Right ventricle myocardium superior (tissue), 1 donor: ENCODE data around the gene ZNF595. TPM values are rescaled to one million over a fixed set of nuclear protein-coding genes. Genes with fewer than 3 reads are reported as not detected.
"Not testable (repeated sequence)": the region's sequence is repeated elsewhere in the genome, so short reads cannot be mapped to it uniquely, and the experiment has no call there.

Experiments used
- ATAC-seq: fragments of 200-7000 bp; cut with Tn5 transposase; one replicate; pipeline ENCODE4 v1.9.1; 2020; ENCODE audit warnings: mild to moderate bottlenecking; ENCODE audit not compliant: poor library complexity
- DNase-seq: peaks from one replicate; pipeline ENCODE4 v3.0.0-alpha.2; 2020
- intact Hi-C: fragments of 100-400 bp; cut with DNase I; formaldehyde crosslinking; loops from one replicate; pipeline ENCODE4 v1.11.2; 2022
- long read RNA-seq: library from polyadenylated mRNA; unstranded; transcript quantifications from one replicate; pipeline ENCODE4 v2.0.0, GENCODE V29; 2021
- total RNA-seq: library from RNA; stranded (reverse); fragmentation: NEBNext Ultra II Directional; extraction: Animal tissue kit (Norgen Biotek cat#: 25700); gene quantifications from one replicate; pipeline ENCODE4 v1.2.1, GENCODE V29; 2021
- donor health status: DM: no; HTN: yes; CAD: no; lungs with severe emphysema.

The ZNF595 gene
- total RNA-seq, result 6.8 TPM
- long read RNA-seq, transcript ZNF595-205 (4 exons, 2,911 nt), result major isoform, 9 of 10 reads
- long read RNA-seq, partial matches to known transcripts, result 0 of 10 reads
- long read RNA-seq, other reads (novel, unspliced or antisense), result 0 of 10 reads

DNA sequence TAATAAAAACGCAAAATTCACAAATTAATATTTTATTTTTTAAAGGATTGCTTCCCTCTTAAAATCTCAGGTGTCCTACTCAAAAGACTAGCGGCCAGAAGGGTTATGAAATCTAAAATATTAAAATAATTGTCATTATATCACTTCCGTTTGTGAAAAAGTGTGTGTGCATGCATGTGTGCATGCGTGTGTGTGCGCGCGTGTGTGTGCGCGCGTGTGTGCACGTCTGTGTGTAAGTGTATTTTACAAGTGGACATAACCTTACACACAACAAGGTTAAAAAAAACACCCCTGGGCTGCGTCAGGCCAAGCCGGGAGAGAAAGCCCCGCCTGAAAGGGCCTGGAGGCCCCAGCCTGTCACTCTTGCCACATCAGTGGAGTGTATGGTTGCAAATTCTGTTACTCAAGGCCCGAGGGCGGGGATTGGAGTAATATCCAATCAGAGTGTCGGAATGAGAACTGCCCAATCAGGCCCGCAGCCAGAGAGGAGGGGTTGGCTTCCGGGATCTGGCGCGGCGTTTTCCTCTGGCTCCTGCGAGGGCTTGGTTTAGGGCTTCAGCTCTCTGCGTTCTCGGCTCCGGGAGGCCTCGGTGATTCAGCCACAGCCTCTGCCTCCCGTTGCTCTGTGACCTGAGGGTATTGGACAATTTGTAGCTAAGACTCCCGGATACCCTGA, at the start of gene ZNF595:
Gene ZNF595, plus strand, starts transcription at position 518 of the 676 bp plus-strand sequence. CDS start 168 bp downstream, outside the sequence.
- ATAC-seq (peak; percentile 96), DNase-seq (peak; percentile 54)
- intact Hi-C loops, result not testable (repeated sequence)

DNA sequence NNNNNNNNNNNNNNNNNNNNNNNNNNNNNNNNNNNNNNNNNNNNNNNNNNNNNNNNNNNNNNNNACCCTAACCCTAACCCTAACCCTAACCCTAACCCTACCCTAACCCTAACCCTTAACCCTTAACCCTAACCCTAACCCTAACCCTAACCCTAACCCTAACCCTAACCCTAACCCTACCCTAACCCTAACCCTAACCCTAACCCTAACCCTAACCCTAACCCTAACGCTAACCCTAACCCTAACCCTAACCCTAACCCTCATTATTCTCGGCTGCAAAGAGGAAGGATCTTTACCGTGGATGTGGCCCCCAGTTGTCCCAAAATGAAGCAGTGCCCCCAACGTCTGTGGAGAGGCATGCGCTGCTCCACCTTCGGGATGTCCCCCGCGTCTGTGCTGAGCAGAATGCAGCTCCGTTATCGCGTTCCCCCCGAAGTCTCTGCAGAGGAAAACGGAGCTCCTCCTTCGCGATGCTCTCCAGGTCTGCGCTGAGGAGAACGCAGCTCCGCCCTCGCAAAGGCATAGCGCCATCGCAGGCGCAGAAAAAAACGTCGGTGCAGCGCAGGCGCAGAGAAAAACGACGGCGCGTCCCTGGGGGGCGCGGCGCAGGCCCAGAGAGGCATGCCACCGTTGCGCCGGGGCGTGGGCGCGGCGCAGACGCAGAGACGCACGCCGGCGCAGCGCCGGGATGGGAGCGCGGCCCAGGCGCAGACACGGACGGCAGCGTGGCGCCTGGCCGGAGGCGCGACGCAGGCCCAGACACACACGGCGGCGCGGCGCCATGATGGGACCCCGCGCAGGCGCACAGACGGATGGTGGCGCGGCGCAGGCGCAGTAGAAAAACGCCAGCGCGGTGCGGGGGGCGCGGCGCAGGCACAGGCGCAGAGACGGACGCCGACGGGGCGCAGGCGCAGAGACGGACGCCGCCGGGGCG, 42.9 kb upstream of the ZNF595 start:
- peak; percentile 39 for ATAC-seq
- intact Hi-C loops, DNase-seq: not testable (repeated sequence)

DNA sequence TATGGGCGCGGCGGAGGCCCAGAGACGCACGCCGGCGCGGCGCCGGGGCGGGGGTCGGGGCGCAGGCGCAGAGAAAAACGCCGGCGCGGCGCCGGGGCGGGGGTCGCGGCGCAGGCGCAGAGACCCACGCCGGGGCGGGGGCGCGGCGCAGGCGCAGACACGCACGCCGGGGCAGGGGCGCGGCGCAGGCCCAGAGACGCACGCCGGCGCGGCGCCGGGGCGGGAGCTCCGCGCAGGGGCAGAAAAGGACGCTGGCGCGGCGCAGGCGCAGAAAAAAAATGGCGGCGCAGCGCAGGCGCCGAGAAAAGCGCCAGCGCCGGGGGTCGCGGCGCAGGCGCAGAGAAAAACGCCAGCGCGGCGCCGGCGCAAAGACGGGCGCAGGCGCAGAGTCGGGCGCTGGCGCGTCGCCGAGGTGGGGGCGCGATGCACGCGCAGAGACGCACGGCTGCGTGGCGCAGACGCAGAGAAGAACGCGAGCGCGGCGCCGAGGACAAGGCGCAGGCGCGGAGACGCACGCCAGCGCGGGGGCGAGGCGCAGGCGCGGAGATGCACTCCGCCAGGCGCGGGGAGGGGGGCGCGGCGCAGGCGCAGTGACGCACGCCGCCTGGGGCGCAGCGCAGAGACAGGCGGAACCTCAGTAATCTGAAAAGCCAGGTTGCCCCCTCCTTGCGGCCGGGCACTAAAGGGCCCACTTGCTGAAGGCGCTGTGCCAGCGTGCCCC, 41.9 kb upstream of the ZNF595 start:
- intact Hi-C loops, DNase-seq: not testable (repeated sequence)
- peak; percentile 22 for ATAC-seq

DNA sequence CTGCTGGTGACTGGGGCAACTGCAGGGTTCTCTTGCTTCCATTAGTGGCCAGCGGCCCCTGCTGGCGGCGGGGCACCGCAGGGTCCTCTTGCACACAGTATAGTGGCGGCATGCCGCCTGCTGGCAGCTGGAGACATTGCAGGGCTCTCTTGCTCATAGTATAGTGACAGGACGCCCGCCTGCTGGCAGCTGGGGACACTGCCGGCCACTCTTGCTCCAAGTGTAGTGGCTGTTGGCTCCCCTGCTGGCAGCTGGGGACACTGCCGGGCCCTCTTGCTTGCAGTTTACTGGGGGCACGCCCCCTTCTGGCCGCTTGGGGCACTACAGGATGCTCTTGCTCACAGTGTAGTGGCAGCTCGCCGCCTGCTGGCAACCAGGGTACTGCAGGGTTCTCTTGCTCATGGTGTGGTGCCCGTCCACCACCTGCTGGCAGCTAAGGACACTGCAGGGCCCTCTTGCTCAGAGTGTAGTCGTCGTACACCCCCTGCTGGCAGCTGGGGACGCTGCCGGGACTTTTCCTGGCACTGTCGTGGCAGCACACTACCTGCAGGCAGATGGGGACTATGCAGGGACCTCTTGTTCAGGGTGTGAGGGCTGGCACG, 41.2 kb upstream of the ZNF595 start:
- peak; percentile 20 for ATAC-seq
- DNase-seq, intact Hi-C loops: not testable (repeated sequence)

DNA sequence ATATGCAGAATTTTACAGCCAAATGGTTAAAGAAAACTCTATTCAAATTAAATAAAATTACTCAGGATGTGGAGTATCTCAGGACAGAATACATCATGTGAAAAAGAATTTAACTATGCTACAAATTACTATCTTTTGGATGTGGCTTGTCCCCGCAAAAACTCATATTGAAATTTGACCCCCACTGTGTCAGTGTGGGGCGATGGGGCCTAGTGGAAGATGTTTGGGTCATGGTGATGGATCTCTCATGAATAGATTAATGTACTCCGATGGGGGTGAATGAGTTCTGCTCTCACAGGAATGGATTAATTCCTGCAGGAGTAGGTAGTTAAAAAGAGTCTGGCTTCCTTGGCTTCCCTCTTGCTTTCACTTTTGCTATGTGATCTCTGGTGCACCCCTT, 35.0 kb upstream of the ZNF595 start:
- ATAC-seq, DNase-seq, intact Hi-C loops: not testable (repeated sequence)

DNA sequence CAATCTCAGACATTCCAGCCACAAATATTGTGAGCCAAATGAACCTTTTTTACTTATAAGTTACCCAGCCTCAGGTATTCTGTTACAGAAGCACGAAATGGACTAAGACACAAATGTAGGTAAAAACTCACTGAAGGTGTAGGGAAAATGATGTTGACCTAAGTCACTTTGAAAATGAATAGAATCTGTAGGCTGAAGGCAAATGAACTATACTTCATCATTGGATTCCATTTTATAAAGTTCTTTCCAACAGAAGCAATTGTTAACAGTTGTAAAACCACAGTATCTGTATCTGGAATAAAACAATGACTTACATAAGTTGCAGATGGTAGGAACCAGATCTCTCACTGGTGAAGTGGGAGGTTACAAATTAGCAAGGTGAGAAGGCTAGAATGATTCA, 34.5 kb upstream of the ZNF595 start:
- ATAC-seq, DNase-seq, intact Hi-C loops: not testable (repeated sequence)

DNA sequence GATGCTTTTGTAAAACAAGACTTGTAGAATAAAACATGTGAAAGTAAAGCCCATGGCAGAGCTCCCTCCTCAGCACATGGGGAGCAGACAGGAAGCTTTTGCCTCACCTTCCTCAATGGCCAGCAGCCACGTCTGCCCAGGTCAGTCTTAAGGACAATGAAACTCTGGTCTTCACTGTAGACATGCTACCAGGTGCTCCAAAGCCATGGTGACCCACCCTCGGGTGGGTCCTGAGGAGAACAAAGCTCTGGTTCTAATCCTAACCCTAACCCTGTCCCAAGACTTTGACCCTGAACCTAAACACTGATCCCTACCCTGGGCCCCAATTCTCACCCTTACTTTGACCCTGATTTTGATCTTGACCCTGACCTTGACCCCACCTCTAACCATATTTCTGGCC, 30.2 kb upstream of the ZNF595 start:
- DNase-seq, intact Hi-C loops, ATAC-seq: not testable (repeated sequence)

DNA sequence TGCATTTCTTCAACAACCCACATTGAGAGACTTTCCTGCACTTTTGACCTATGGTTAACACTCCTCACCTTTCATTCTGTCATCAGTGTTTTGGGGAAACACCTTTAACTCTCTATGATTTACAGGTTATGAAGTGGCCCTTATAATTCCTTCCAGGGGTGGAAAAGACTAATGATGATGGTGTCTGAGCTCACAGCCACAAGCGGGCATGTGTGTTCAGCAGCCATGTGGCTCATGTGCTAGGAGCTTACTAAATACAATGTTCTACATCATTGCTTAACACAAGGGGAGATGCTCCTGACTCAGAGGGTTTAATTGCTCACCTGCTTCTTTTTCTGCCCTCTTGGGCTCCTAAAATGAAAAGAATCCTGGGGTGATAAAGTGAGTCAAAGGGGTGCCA, 28.8 kb upstream of the ZNF595 start:
- intact Hi-C loops, DNase-seq, ATAC-seq: not testable (repeated sequence)

DNA sequence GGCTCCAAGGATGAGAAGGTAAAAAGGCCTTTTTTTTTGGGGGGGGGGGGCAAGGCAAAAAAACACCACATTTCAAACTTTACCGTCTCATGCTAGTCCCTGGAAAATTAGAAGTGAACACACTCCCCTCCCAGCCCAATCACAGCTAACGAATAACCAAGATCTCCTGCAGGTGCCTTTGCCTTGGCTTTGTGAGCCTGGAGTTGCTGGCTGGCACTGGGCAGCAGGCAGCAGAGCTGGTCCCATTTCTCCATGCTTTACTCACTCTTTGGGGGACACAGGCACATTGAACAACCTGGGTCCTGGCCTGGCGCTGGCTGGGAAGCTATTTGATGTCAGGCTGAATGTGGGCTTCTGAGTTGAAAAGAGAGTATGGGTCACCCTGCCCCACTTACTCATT, 25.6 kb upstream of the ZNF595 start:
- not testable (repeated sequence) for DNase-seq

DNA sequence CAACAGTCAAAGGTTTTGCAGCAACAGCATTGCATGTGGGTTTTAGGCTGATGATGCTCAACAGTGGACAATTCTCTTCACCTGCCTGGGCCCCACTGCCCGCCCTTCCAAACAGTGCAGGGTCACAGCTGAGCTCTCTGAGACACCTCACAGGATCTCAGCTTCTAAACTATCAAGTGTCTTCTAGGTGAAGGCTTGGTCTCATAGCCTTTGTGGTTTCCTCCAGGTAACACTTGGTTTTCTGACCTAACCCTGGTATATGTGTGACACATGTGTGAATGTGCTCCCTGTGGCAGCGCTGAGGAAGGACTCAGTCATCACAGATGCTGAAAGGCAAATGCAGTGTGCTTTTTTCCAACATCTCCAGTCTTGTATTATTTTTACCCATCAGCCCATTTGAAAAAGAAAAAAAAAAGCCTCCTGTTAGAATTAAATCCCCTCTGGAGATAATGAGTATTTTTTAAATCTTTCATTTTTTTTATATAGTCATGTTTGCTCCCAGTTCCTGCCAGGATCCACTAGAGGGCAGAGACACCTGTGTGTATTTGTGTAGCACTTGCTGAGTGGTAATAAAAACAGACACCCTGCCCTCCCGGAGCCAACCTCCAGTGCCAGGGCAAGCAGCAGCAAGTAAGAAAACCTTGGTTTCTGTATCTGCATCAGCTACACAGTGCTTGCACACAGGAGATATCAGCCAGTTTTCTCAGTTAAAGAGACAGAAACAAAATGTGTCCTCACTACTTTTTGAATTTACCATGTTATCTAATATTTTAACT, 24.2 kb upstream of the ZNF595 start:
- intact Hi-C loops, ATAC-seq: not testable (repeated sequence)
- peak; percentile 46 for DNase-seq

More for the DNA sequence above, 25.6 kb upstream of the ZNF595 start:
- ATAC-seq, intact Hi-C loops: not testable (repeated sequence)

DNA sequence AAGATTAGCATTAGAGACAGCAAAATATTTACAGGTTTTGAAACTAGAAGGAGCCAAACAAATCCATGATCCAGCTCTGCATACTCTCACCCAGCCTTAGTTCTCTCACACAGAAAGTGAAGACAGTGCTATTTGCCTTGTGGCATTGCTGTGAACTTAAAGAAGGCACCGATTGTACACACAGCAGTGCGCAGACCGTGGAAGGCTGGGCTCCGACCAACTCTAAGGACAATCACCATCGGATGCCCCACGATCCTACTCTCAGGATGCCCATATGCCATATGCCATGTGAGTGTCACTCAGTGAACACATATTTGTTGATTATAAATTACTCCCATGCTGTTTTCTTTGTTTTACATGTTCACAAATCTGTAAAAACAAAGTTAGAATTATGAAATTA, 19.8 kb upstream of the ZNF595 start:
- intact Hi-C loops, DNase-seq, ATAC-seq: not testable (repeated sequence)

DNA sequence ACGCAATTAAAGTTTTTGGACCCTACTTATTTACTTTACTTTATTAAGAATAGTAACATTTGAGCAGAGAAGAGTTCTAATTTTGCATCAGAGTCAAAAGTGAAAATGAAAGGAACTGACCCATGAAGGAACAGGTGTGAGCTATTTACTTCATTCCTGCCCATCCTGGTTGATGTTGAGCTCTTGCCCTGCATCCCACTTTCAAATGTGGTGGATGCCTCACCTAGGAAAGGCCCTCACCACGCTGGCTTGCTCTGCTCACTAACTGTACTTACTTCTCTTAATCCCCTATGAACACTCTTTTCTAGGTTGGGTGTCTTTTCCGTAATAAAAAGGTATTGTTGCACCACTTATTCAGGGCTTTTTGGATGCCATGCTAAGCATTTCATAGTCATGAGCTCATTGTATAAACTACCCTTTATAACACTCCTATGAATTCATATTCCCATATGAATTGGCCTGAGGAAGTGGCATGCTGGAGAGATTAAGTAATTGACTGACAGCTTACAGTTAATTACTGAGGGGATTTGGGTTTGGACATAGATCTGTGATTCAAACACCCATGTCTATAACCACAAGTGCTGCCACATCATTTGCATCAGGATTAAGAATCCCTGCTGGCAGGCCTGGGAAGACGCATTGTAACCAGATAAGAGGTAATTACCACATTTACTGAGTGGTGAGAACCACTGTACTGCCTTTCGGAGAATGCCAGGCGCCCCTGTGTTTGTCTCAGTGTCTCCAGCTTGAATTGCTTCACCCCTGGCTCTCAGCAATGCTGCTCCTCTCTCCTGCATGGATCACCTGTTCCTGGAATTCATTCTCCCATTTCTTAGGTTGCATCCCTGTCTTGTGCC, 16.3 kb upstream of the ZNF595 start:
- ATAC-seq, DNase-seq, intact Hi-C loops: not testable (repeated sequence)

DNA sequence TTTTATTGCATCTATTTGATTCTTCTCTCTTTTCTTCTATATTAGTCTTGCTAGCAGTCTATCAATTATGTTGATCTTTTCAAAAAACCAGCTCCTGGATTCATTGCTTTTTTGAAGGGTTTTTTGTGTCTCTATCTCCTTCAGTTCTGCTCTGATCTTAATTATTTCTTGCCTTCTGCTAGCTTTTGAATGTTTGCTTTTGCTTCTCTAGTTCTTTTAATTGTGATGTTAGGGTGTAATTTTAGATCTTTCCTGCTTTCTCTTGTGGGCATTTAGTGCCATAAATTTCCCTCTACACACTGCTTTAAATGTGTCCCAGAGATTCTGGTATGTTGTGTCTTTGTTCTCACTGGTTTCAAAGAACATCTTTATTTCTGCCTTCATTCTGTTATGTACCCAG, 14.9 kb upstream of the ZNF595 start:
- ATAC-seq, DNase-seq, intact Hi-C loops: not testable (repeated sequence)

DNA sequence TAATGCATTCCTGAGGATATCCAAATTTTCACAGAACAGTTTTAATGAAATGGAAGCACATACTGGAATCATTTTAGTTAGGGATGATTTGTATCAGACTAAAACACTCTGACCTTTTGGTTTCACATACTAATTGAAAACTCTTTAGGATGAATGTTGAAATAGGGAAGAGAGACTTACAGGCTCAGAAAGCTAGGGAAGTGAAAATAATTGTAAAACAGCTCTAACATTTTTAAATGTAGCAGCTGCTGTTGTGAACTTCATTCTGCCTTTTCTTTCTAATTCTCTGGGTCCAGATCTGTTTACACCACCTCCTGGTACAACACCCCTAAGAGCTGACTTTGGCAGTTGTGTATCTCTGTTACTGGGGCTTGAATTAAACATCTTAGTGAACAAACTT, 9.7 kb upstream of the ZNF595 start:
- intact Hi-C loops, ATAC-seq, DNase-seq: not testable (repeated sequence)

DNA sequence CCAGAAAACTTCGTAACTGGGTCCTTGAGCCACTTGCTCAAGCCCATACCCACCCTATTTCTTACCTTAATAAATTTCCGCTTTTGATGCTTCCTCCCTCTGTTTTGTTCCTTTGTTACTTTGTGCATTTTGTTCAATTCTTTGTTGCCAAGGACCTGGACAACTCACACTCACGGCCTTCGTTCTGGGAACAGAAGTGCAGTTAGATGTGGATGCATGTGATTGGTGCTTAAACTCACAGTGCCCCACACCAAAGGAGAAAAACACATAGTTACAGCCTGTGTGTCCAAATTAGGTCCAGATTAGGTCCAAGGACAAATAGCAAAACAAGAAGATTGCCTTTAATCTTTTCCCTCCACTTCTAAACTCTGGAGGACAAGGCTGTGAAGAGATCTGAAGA, 1.9 kb upstream of the ZNF595 start:
- DNase-seq, intact Hi-C loops, ATAC-seq: not testable (repeated sequence)

DNA sequence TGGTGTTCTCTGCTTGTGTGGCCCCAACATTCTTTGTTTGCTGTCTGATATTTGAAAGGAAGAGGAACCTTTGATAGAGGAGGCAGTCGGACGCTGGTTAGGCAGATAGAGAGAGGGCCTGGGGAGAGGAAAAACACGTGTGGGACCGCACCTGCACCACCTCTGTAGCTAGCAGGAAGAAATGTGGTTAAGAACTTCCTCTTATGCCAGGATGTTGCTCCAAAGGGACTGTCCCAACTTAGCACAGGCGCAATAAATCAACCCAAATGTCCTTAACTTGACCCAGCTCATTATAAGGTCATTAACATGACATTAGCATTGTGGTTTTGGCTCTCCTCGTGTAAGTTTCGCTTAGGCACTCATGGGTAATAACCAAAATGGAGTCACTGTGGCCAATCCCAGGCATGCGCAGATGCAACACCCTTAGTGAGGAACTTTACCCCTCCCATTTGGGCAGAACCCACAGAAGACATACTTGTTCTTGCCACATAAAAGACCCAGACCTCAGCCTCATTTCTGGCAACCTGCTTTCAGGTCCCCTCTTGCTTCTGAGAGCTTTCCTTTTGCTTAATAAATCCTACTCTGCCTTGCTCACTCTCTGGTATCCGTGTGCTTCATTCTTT, 1.4 kb upstream of the ZNF595 start:
- intact Hi-C loops, ATAC-seq, DNase-seq: not testable (repeated sequence)
